Urinary bladder (tissue), 4 donors: ENCODE data around the gene IQSEC1. TPM values are rescaled to one million over a fixed set of nuclear protein-coding genes. Genes with fewer than 3 reads are reported as not detected.
"Not testable (repeated sequence)": the region's sequence is repeated elsewhere in the genome, so short reads cannot be mapped to it uniquely, and the experiment has no call there.

Experiments used
- DNase-seq: peaks from one replicate; pipeline ENCODE4 v3.0.0-alpha.2; 2015; ENCODE audit errors: extremely low spot score
- H3K27ac ChIP-seq: one replicate; pipeline ENCODE4 v1.5.1; 2013; ENCODE audit warnings: low read depth, mild to moderate bottlenecking, moderate library complexity
- H3K36me3 ChIP-seq: one replicate; pipeline ENCODE4 v1.6.1; 2013; ENCODE audit warnings: mild to moderate bottlenecking, moderate library complexity; ENCODE audit not compliant: insufficient read depth
- H3K4me1 ChIP-seq: one replicate; pipeline ENCODE4 v1.6.1; 2013; ENCODE audit warnings: mild to moderate bottlenecking, moderate library complexity; ENCODE audit not compliant: insufficient read depth
- H3K4me3 ChIP-seq: one replicate; pipeline ENCODE4 v1.5.1; 2013; ENCODE audit warnings: low read depth, low read length
- WGBS: extraction: QIAGEN DNeasy Blood & Tissue Kit; methylation state at CpG from one replicate; pipeline ENCODE4 v1.1.7; 2013; 5-methylcytosine and 5-hydroxymethylcytosine counted together
- polyA plus RNA-seq: library from polyadenylated mRNA; stranded (reverse); fragments of 200-250 nt; gene quantifications from one replicate; pipeline ENCODE4 v1.2.3, GENCODE V29; 2013
- small RNA-seq: library from RNA; depleted of rRNA; stranded (forward); fragments of <200 nt; gene quantifications from one replicate; pipeline ENCODE3, GENCODE V24; 2014
- total RNA-seq: library from RNA; depleted of rRNA; stranded (reverse); fragments of >200 nt; gene quantifications from one replicate; pipeline ENCODE4 v1.2.3, GENCODE V29; 2014
- donor health status: healthy with polysubstance abuse.
- donor health status: healthy.

Gene IQSEC1
- total and polyA plus RNA-seq, 2 donors, result 24.4 to 27.8 TPM

DNA sequence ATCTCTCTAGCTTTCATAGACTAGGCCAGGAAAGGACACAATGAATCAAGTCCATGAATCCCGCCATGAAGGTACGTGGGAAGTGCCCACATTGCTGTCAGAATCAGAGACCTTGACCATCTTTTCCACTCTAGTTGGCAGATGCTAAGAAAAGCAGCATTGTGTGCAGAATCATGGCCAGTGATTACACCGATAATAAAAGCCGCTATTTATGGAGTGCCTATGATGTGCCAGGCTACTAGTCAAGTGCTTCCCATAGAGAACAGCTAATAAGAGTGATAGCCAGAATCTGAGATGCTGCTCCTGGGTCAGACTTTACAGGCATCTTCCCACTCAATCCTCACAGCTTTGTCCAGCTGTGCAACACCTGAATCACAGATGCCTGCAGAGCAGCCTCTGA is 218.7 kb downstream of the IQSEC1 start:
- H3K36me3 ChIP-seq, result no peaks in the 10 kb centered on the region
- no peak overlapping the region for H3K4me3 ChIP-seq
- no peak overlapping the region for H3K27ac ChIP-seq
- WGBS, result 73% methylated on average over 4 of the region's 4 CpGs
- DNase-seq, result no peak
- no peaks in the 10 kb centered on the region for H3K4me1 ChIP-seq

DNA sequence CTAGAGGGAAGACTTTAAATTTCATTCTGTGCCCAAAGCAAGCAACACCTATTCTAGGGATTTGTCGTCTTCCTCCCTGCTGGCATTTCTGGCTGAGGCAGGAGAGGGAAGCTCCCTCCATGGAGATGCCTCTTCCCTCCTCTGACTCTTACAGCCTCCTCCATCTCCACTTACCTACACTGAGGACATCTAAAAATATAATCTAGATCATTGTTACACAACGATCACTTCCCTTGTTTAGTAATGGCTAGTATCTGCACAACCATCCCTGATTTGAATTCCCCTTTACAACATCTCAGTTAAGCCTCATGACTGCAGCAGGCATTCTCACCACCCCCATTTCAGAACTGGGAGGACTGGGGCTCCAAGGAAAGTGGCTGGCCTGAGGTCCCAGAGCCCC is 219.4 kb downstream of the IQSEC1 start:
- not testable (repeated sequence) for H3K4me3 ChIP-seq, DNase-seq, H3K4me1 ChIP-seq, H3K36me3 ChIP-seq, H3K27ac ChIP-seq
- 65% methylated on average over 2 of the region's 2 CpGs for WGBS

DNA sequence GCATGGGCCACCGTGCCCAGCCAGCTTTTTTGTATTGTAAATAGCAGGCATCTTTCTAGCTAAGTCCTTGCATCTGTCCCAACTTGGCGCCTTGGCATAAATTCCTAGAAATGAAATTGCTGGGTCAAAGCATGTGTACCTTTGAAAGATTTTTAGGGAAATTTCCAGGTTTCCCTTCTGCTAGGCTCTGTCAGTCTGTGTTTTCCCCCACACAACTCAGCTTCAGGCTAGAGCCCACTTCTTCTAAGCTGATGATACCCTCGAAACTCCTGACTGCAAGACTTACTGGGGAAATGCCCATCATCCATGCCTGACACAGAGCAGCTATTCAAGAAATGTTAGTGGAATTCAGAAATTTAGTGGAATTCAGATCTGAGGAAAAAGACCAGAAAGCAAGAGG is 221.0 kb downstream of the IQSEC1 start:
- Histone ChIP-seq H3K4me1 (no peaks in the 10 kb centered on the region), H3K4me3 (no peak overlapping the region), H3K27ac (no peak overlapping the region), H3K36me3 (no peaks in the 10 kb centered on the region)
- WGBS, result 79% methylated on average over 3 of the region's 3 CpGs
- no peak for DNase-seq

Small RNA genes lying within 50 kb of the gene (small RNA-seq; reads per million reads assigned to genes)
- gene AC034198.1, result not detected
- not detected for gene AC069271.1

Other genes with a start within 250 kb of the IQSEC1 start
- gene RPL32, start 231.9 kb downstream of the IQSEC1 start, total RNA-seq, result 2,355 TPM
- gene RPL32, start 231.9 kb downstream of the IQSEC1 start, polyA plus RNA-seq, result 2,449 TPM